PC-3 (cell line): ENCODE results near the gene NCF4. TPM values are rescaled to one million over a fixed set of nuclear protein-coding genes. Genes with fewer than 3 reads are reported as not detected.
A peak's percentile ranks its signal among the peaks of the same experiment; 100 is the strongest.

ENCODE experiments used
- ATAC-seq: fragments of 200-7000 bp; cut with Tn5 transposase; 2 replicates; pipeline ENCODE4 v1.9.1; 2020; ENCODE audit warnings: mild to moderate bottlenecking, moderate library complexity
- BruUV-seq: library from RNA; stranded (reverse); fragments of 400-500 nt; replicated peaks from 2 replicates; lab custom pipeline; 2021; lab: Mats Ljungman, UMichigan
- CTCF ChIA-PET: fragments of 300-600 bp; sonication (Branson Sonifier 250); formaldehyde crosslinking; loops from one replicate; lab custom pipeline; 2022; ENCODE audit warnings: antibody characterized with exemption; lab: Charles Lee
- POLR2A ChIA-PET: fragments of 300-600 bp; sonication (Branson Sonifier 250); formaldehyde crosslinking; loops from one replicate; lab custom pipeline; 2022; ENCODE audit warnings: antibody characterized with exemption; ENCODE audit not compliant: unreplicated experiment; lab: Charles Lee
- DNase-seq: peaks from one replicate; pipeline ENCODE4 v3.0.0-alpha.2; 2015
- H2AFZ ChIP-seq: fragments of 300-600 bp; sonication (generic); 2 replicates; pipeline ENCODE4 v1.6.0; 2016; ENCODE audit warnings: antibody characterized with exemption, low read length
- H3F3A ChIP-seq: fragments of 300-600 bp; sonication (generic); one replicate; pipeline ENCODE4 v1.6.0; 2017; ENCODE audit warnings: antibody characterized with exemption, low read length, control low read depth, mild to moderate bottlenecking; ENCODE audit not compliant: unreplicated experiment
- H3K27ac ChIP-seq: fragments of 300-600 bp; sonication (generic); 2 replicates; pipeline ENCODE4 v1.5.1; 2016; ENCODE audit warnings: mild to moderate bottlenecking, low read length
- H3K27me3 ChIP-seq: fragments of 300-600 bp; sonication (generic); 2 replicates; pipeline ENCODE4 v1.6.1; 2016; ENCODE audit warnings: low read length, mixed read lengths
- H3K36me3 ChIP-seq: fragments of 300-600 bp; sonication (generic); 2 replicates; pipeline ENCODE4 v1.6.1; 2016; ENCODE audit warnings: low read depth, mixed run types, low read length, mixed read lengths
- H3K4me1 ChIP-seq: fragments of 300-600 bp; sonication (generic); 2 replicates; pipeline ENCODE4 v1.5.1; 2016; ENCODE audit warnings: low read length; ENCODE audit not compliant: insufficient read depth
- H3K4me2 ChIP-seq: fragments of 300-600 bp; sonication (generic); 2 replicates; pipeline ENCODE4 v1.6.0; 2016; ENCODE audit warnings: low read length
- H3K4me3 ChIP-seq: fragments of 300-600 bp; sonication (generic); 2 replicates; pipeline ENCODE4 v1.5.1; 2016; ENCODE audit warnings: mild to moderate bottlenecking, low read length, mixed read lengths
- H3K79me2 ChIP-seq: fragments of 300-600 bp; sonication (generic); 2 replicates; pipeline ENCODE4 v1.6.1; 2017; ENCODE audit warnings: low read length, mixed read lengths
- H3K9ac ChIP-seq: fragments of 300-600 bp; sonication (generic); 2 replicates; pipeline ENCODE4 v1.6.0; 2016; ENCODE audit warnings: mild to moderate bottlenecking, low read length
- H3K9me2 ChIP-seq: fragments of 300-600 bp; sonication (generic); replicated peaks from 2 replicates; pipeline ENCODE4 v1.6.1; 2016; ENCODE audit warnings: mixed run types, low read length, mixed read lengths
- H3K9me3 ChIP-seq: fragments of 300-600 bp; sonication (generic); 2 replicates; pipeline ENCODE4 v1.6.1; 2016; ENCODE audit warnings: low read length, mixed read lengths
- H4K20me1 ChIP-seq: fragments of 300-600 bp; sonication (generic); 2 replicates; pipeline ENCODE4 v1.6.1; 2016; ENCODE audit warnings: low read length, mixed read lengths
- CTCF ChIP-seq: fragments of 300-600 bp; sonication (generic); conservative IDR thresholded peaks from 2 replicates; pipeline ENCODE4 v1.5.1; 2017; ENCODE audit warnings: antibody characterized with exemption, low read depth, mild to moderate bottlenecking, low read length
- EZH2 ChIP-seq: fragments of 300-600 bp; sonication (generic); IDR thresholded peaks from one replicate; pipeline ENCODE4 v1.6.1; 2017; ENCODE audit warnings: antibody characterized with exemption, mild to moderate bottlenecking, low read length; ENCODE audit not compliant: unreplicated experiment
- EZH2phosphoT487 ChIP-seq: fragments of 300-600 bp; sonication (generic); IDR thresholded peaks from 2 replicates; pipeline ENCODE4 v1.6.1; 2018; ENCODE audit warnings: mild to moderate bottlenecking, antibody characterized with exemption, low read length, borderline replicate concordance
- intact Hi-C: fragments of 100-400 bp; cut with micrococcal nuclease; formaldehyde crosslinking; loops from 2 replicates; pipeline ENCODE4 v1.9.0; 2023
- total RNA-seq: library from RNA; depleted of rRNA; stranded (reverse); fragments of >200 nt; gene quantifications from 2 replicates; pipeline ENCODE4 v1.2.3, GENCODE V29; 2014

Gene NCF4
- total RNA-seq, 1 experiment from 2014 or later = 0.47 TPM

- peak overlapping the region; percentile 67 for H3K27ac ChIP-seq
- no peaks in the 10 kb centered on the region for H3F3A ChIP-seq
- H3K27me3 ChIP-seq = no peaks in the 10 kb centered on the region
- H3K4me3 ChIP-seq = no peak overlapping the region
- H3K4me1 ChIP-seq = peaks cover 31% of the 10 kb centered on the region
- no TSS peak for BruUV-seq
- 0 out of 2 replicates have a peak overlapping the region, but pooled peaks have one; percentile 7 for H2AFZ ChIP-seq
- ATAC-seq (peak; percentile 69), DNase-seq (peak; percentile 78)
- H3K79me2 ChIP-seq = no peaks in the 10 kb centered on the region
- no peak for TF ChIP-seq EZH2
- peak; percentile 27; the same call in 1 of the 2 replicates for TF ChIP-seq CTCF
- TF ChIP-seq EZH2phosphoT487 = no peak
- ChIA-PET CTCF (no interaction called here), POLR2A (no interaction called here)
- intact Hi-C loops = no loop called here
- H3K9ac ChIP-seq = peak overlapping the region; percentile 29; the same call in 1 of the 2 replicates
- no peaks in the 10 kb centered on the region for H3K36me3 ChIP-seq
- no peaks in the 10 kb centered on the region for H3K9me2 ChIP-seq
- no peaks in the 10 kb centered on the region for H4K20me1 ChIP-seq
- H3K4me2 ChIP-seq = peak overlapping the region; percentile 59
- no peaks in the 10 kb centered on the region for H3K9me3 ChIP-seq
These were observed 10.9 kb downstream of the NCF4 start for GRCh38 chr22:36871669-36872081.

GRCh38 chr22:36872084-36872483, 11.3 kb downstream of the NCF4 start:
- intact Hi-C loops = no loop called here

More at GRCh38 chr22:36872084-36872483, 11.3 kb downstream of the NCF4 start:
- H3K27me3 ChIP-seq = no peaks in the 10 kb centered on the region
- POLR2A ChIA-PET = no interaction called here
- H3K36me3 ChIP-seq = no peaks in the 10 kb centered on the region
- no peaks in the 10 kb centered on the region for H3K79me2 ChIP-seq
- no peak overlapping the region for H3K27ac ChIP-seq
- H3K4me3 ChIP-seq = no peak overlapping the region
- DNase-seq = no peak
- H3K9me2 ChIP-seq = no peaks in the 10 kb centered on the region
- no TSS peak for BruUV-seq
- H4K20me1 ChIP-seq = no peaks in the 10 kb centered on the region
- TF ChIP-seq EZH2 (no peak), CTCF (no peak), EZH2phosphoT487 (no peak)
- H3F3A ChIP-seq = no peaks in the 10 kb centered on the region
- no peaks in the 10 kb centered on the region for H3K9me3 ChIP-seq
- ATAC-seq = no peak
- H3K9ac ChIP-seq = no peak overlapping the region
- peaks cover 31% of the 10 kb centered on the region for H3K4me1 ChIP-seq
- H2AFZ ChIP-seq = no peak overlapping the region
- H3K4me2 ChIP-seq = peak overlapping the region; percentile 59; the same call in 1 of the 2 replicates
- CTCF ChIA-PET = no interaction called here
